DND-41 (cell line): ENCODE measurements around the gene NLE1.

Source experiments
- EZH2 ChIP-seq: IDR thresholded peaks from 3 replicates; pipeline ENCODE4 v1.6.1; 2012; ENCODE audit warnings: borderline replicate concordance, low read depth, mild to moderate bottlenecking, moderate library complexity, low read length, inconsistent platforms; ENCODE audit not compliant: severe bottlenecking
- TF ChIP-seq, protein P1 (sequence below): IDR thresholded peaks from 2 replicates; pipeline ENCODE4 v1.5.1; 2012; ENCODE audit warnings: borderline replicate concordance, low read length, moderate library complexity, mild to moderate bottlenecking; ENCODE audit not compliant: poor library complexity, severe bottlenecking; ENCODE audit errors: extremely low read depth

DNA sequence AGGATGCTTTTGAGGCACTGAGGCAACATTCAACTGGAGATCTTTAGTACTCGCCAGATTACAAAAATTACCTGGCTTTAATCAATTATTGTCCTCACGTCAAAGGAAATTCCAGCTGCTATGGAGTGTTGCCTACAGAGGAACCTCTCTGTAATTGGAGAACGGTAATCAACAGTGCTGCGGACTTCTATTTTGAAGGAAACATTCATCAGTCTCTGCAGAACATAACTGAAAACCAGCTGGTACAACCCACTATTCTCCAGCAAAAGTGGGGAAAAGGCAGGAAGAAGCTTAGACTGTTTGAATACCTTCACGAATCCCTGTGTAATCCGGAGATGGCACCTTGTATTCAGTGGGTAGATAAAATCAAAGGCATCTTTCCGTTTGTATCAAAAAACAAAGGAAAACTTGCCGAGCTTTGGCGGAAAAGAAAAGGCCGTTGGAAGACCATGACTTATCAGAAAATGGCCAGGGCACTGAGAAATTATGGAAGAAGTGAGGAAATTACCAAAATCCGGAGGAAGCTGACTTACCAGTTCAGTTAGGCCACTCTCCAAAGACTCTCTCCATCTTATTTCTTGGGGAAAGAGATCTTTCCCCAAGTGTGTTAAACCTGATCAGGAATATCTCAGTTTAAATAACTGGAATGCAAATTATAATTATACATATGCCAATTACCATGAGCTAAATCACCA, 49.0 kb upstream of the NLE1 start:
- TF ChIP-seq, protein P1, sequence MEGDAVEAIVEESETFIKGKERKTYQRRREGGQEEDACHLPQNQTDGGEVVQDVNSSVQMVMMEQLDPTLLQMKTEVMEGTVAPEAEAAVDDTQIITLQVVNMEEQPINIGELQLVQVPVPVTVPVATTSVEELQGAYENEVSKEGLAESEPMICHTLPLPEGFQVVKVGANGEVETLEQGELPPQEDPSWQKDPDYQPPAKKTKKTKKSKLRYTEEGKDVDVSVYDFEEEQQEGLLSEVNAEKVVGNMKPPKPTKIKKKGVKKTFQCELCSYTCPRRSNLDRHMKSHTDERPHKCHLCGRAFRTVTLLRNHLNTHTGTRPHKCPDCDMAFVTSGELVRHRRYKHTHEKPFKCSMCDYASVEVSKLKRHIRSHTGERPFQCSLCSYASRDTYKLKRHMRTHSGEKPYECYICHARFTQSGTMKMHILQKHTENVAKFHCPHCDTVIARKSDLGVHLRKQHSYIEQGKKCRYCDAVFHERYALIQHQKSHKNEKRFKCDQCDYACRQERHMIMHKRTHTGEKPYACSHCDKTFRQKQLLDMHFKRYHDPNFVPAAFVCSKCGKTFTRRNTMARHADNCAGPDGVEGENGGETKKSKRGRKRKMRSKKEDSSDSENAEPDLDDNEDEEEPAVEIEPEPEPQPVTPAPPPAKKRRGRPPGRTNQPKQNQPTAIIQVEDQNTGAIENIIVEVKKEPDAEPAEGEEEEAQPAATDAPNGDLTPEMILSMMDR, result no peak
- TF ChIP-seq EZH2, result no peak
